GM23338 (cell line): ENCODE data around the gene GALNT16. TPM values are rescaled to one million over a fixed set of nuclear protein-coding genes. Genes with fewer than 3 reads are reported as not detected.

Experiments used
- ATAC-seq: fragments of 200-7000 bp; cut with Tn5 transposase; 3 replicates; pipeline ENCODE4 v1.9.1; 2020
- DNase-seq: peaks from one replicate; pipeline ENCODE4 v3.0.0-alpha.2; 2015; ENCODE audit warnings: low spot score
- H2AFZ ChIP-seq: fragments of 200-600 bp; sonication (generic); 2 replicates; pipeline ENCODE4 v1.8.0; 2016; ENCODE audit warnings: antibody characterized with exemption, mild to moderate bottlenecking, moderate library complexity
- H3F3A ChIP-seq: fragments of 200-600 bp; sonication (generic); replicated peaks from 2 replicates; pipeline ENCODE4 v1.8.0; 2017; ENCODE audit warnings: antibody characterized with exemption, mixed run types, low read depth
- H3K27ac ChIP-seq: fragments of 200-600 bp; sonication (generic); 2 replicates; pipeline ENCODE4 v1.6.1; 2016; ENCODE audit warnings: low read depth
- H3K27me3 ChIP-seq: fragments of 200-600 bp; sonication (generic); 2 replicates; pipeline ENCODE4 v1.8.0; 2016; ENCODE audit warnings: mild to moderate bottlenecking, mixed run types, moderate library complexity; ENCODE audit not compliant: insufficient read depth
- H3K36me3 ChIP-seq: fragments of 200-600 bp; sonication (generic); 2 replicates; pipeline ENCODE4 v1.8.0; 2016; ENCODE audit warnings: mild to moderate bottlenecking; ENCODE audit not compliant: insufficient read depth
- H3K4me1 ChIP-seq: fragments of 200-600 bp; sonication (generic); 2 replicates; pipeline ENCODE4 v1.8.0; 2016; ENCODE audit warnings: mild to moderate bottlenecking, moderate library complexity; ENCODE audit not compliant: insufficient read depth
- H3K4me2 ChIP-seq: fragments of 200-600 bp; sonication (generic); 2 replicates; pipeline ENCODE4 v1.7.1; 2017; ENCODE audit warnings: mixed run types
- H3K4me3 ChIP-seq: fragments of 200-600 bp; sonication (generic); 2 replicates; pipeline ENCODE4 v1.6.1; 2016; ENCODE audit warnings: mixed run types
- H3K79me2 ChIP-seq: fragments of 200-600 bp; sonication (generic); replicated peaks from 2 replicates; pipeline ENCODE4 v1.8.0; 2017; ENCODE audit warnings: mild to moderate bottlenecking; ENCODE audit not compliant: insufficient read depth
- H3K9me2 ChIP-seq: fragments of 200-600 bp; sonication (generic); 2 replicates; pipeline ENCODE4 v1.8.0; 2017; ENCODE audit not compliant: insufficient read depth
- H4K20me1 ChIP-seq: fragments of 200-600 bp; sonication (generic); replicated peaks from 2 replicates; pipeline ENCODE4 v1.8.0; 2017; ENCODE audit warnings: mild to moderate bottlenecking; ENCODE audit not compliant: insufficient read depth
- H3K27ac Mint-ChIP-seq: 2 replicates; pipeline ENCODE4 v1.8.0; 2020; ENCODE audit warnings: inconsistent platforms, mild to moderate bottlenecking, moderate library complexity, mixed read lengths
- H3K27me3 Mint-ChIP-seq: 3 replicates; pipeline ENCODE4 v1.8.0; 2022; ENCODE audit warnings: low read depth, mild to moderate bottlenecking, moderate library complexity, mixed read lengths, inconsistent platforms; ENCODE audit not compliant: insufficient read depth, poor library complexity
- H3K36me3 Mint-ChIP-seq: 3 replicates; pipeline ENCODE4 v1.8.0; 2021; ENCODE audit warnings: low read depth, mild to moderate bottlenecking, inconsistent platforms, moderate library complexity, mixed read lengths
- H3K4me1 Mint-ChIP-seq: 3 replicates; pipeline ENCODE4 v1.8.0; 2020; ENCODE audit warnings: mild to moderate bottlenecking, inconsistent platforms, mixed read lengths
- H3K4me3 Mint-ChIP-seq: 3 replicates; pipeline ENCODE4 v1.8.0; 2021; ENCODE audit warnings: moderate library complexity, mild to moderate bottlenecking, inconsistent platforms, mixed read lengths
- H3K9me3 Mint-ChIP-seq: 3 replicates; pipeline ENCODE4 v1.8.0; 2020; ENCODE audit warnings: moderate library complexity, mild to moderate bottlenecking, inconsistent platforms, mixed read lengths
- CREB1 ChIP-seq: fragments of 250-450 bp; sonication (Bioruptor Pico); IDR thresholded peaks from 2 replicates; pipeline ENCODE4 v1.5.0; 2020; ENCODE audit warnings: low read depth, mild to moderate bottlenecking, moderate library complexity
- CTCF ChIP-seq, 2 experiments: fragments of 200-600 bp in 1 of 2; sonication (generic) in 1 of 2; conservative IDR thresholded peaks; 2 replicates each; pipeline versions ENCODE4 v1.5.1 to v1.6.1; 2016 to 2017; ENCODE audit warnings: antibody characterized with exemption in 2 of 2, low read depth in 2 of 2, mild to moderate bottlenecking in 2 of 2, moderate library complexity in 1 of 2
- ETS1 ChIP-seq: IDR thresholded peaks from 2 replicates; pipeline ENCODE4 v1.6.1; 2016; ENCODE audit warnings: antibody characterized with exemption
- EZH2 ChIP-seq: fragments of 200-600 bp; sonication (generic); IDR thresholded peaks from one replicate; pipeline ENCODE4 v1.8.0; 2017; ENCODE audit warnings: antibody characterized with exemption, mild to moderate bottlenecking, low read depth; ENCODE audit not compliant: unreplicated experiment
- EZH2phosphoT487 ChIP-seq: fragments of 200-600 bp; sonication (generic); IDR thresholded peaks from one replicate; pipeline ENCODE4 v1.8.1; 2018; ENCODE audit warnings: antibody characterized with exemption; ENCODE audit not compliant: unreplicated experiment
- JUNB ChIP-seq: IDR thresholded peaks from one replicate; pipeline ENCODE4 v1.6.1; 2016; ENCODE audit warnings: antibody characterized with exemption; ENCODE audit not compliant: unreplicated experiment
- POLR2AphosphoS5 ChIP-seq: IDR thresholded peaks from 2 replicates; pipeline ENCODE4 v1.6.1; 2016; ENCODE audit warnings: antibody characterized with exemption, low read depth
- ZNF114 ChIP-seq: fragments of 250-450 bp; sonication (Bioruptor Pico); IDR thresholded peaks from 2 replicates; pipeline ENCODE4 v1.5.0; 2020; ENCODE audit warnings: mild to moderate bottlenecking, moderate library complexity
- ZNF331 ChIP-seq: fragments of 250-450 bp; sonication (Bioruptor Pico); IDR thresholded peaks from 2 replicates; pipeline ENCODE4 v1.5.0; 2020; ENCODE audit warnings: low read depth, mild to moderate bottlenecking, moderate library complexity
- polyA plus RNA-seq: library from polyadenylated mRNA; unstranded; fragments of >200 nt; fragmentation: Nextera tagmentation; extraction: Ambion mirVana; gene quantifications from 2 replicates; pipeline ENCODE4 v1.2.1, GENCODE V29; 2016
- total RNA-seq: library from RNA; depleted of rRNA; stranded (reverse); fragments of >200 nt; shearing (Covaris generic); gene quantifications from 2 replicates; pipeline ENCODE4 v1.2.3, GENCODE V29; 2014

GALNT16 gene
- total and polyA plus RNA-seq, 2 experiments from 2014 or later: 1.5 to 2.9 TPM

- Mint-ChIP-seq H3K4me3 (no peak overlapping the region), H3K27ac (no peak overlapping the region), H3K36me3 (peaks cover 4% of the 10 kb centered on the region; the same call in 1 of the 3 replicates), H3K27me3 (no peaks in the 10 kb centered on the region), H3K9me3 (no peaks in the 10 kb centered on the region), H3K4me1 (peaks cover 2% of the 10 kb centered on the region; the same call in 1 of the 3 replicates)
- no peak overlapping the region for H3K4me2 ChIP-seq
- H3K36me3 ChIP-seq: no peaks in the 10 kb centered on the region
- ATAC-seq (no peak), DNase-seq (no peak)
- TF ChIP-seq CTCF (conservative IDR thresholded peaks at IDR 0.05; ENCODE audit: low read depth in 2 of 2) (no peak), JUNB (no peak), ETS1 (no peak), ZNF114 (CRISPR knock-in tag) (no peak), ZNF331 (CRISPR knock-in tag) (no peak)
- H3K4me1 ChIP-seq: no peaks in the 10 kb centered on the region
- H3K27me3 ChIP-seq: no peaks in the 10 kb centered on the region
- H3K9me2 ChIP-seq: no peaks in the 10 kb centered on the region
- H2AFZ ChIP-seq: no peak overlapping the region
- H3F3A ChIP-seq: no peaks in the 10 kb centered on the region
- no peaks in the 10 kb centered on the region for H3K79me2 ChIP-seq
- no peak overlapping the region for H3K27ac ChIP-seq
- H4K20me1 ChIP-seq: peaks cover 13% of the 10 kb centered on the region
- H3K4me3 ChIP-seq: no peak overlapping the region
These were observed 108.4 kb downstream of the GALNT16 start for GRCh38 chr14:69368381-69368780.

GRCh38 chr14:69370061-69370460 is 110.1 kb downstream of the GALNT16 start:
- H3K4me3 Mint-ChIP-seq: no peak overlapping the region
- H3K36me3 ChIP-seq: no peaks in the 10 kb centered on the region; the same call in 1 of the 2 replicates
- no peaks in the 10 kb centered on the region for H3K27me3 ChIP-seq
- ATAC-seq (peak; percentile 62), DNase-seq (peak; percentile 38)
- H3K79me2 ChIP-seq: no peaks in the 10 kb centered on the region
- TF ChIP-seq EZH2phosphoT487 (no peak), ZNF331 (CRISPR knock-in tag) (no peak), POLR2AphosphoS5 (no peak), CREB1 (CRISPR knock-in tag) (no peak), EZH2 (no peak)
- no peak overlapping the region for H3K4me2 ChIP-seq
- H3K4me3 ChIP-seq: no peak overlapping the region
- peaks cover 2% of the 10 kb centered on the region; the same call in 1 of the 3 replicates for H3K4me1 Mint-ChIP-seq
- no peak overlapping the region for H3K27ac Mint-ChIP-seq
- H3F3A ChIP-seq: no peaks in the 10 kb centered on the region
- H4K20me1 ChIP-seq: peaks cover 7% of the 10 kb centered on the region
- no peaks in the 10 kb centered on the region for H3K4me1 ChIP-seq
- no peak overlapping the region for H3K27ac ChIP-seq
- H3K27me3 Mint-ChIP-seq: peaks cover 2% of the 10 kb centered on the region
- H3K9me3 Mint-ChIP-seq: no peaks in the 10 kb centered on the region
- peaks cover 4% of the 10 kb centered on the region; the same call in 1 of the 3 replicates for H3K36me3 Mint-ChIP-seq
- H3K9me2 ChIP-seq: no peaks in the 10 kb centered on the region
- H2AFZ ChIP-seq: no peak overlapping the region
